GM18508 (cell line): ENCODE measurements around the gene CEP43.

ENCODE experiments used
- ATAC-seq: cut with Tn5 transposase; IDR thresholded peaks from one replicate; pipeline ENCODE4 v1.9.1; 2021; ENCODE audit warnings: moderate number of reproducible peaks; ENCODE audit not compliant: insufficient read depth, unreplicated experiment

CEP43 gene

DNA sequence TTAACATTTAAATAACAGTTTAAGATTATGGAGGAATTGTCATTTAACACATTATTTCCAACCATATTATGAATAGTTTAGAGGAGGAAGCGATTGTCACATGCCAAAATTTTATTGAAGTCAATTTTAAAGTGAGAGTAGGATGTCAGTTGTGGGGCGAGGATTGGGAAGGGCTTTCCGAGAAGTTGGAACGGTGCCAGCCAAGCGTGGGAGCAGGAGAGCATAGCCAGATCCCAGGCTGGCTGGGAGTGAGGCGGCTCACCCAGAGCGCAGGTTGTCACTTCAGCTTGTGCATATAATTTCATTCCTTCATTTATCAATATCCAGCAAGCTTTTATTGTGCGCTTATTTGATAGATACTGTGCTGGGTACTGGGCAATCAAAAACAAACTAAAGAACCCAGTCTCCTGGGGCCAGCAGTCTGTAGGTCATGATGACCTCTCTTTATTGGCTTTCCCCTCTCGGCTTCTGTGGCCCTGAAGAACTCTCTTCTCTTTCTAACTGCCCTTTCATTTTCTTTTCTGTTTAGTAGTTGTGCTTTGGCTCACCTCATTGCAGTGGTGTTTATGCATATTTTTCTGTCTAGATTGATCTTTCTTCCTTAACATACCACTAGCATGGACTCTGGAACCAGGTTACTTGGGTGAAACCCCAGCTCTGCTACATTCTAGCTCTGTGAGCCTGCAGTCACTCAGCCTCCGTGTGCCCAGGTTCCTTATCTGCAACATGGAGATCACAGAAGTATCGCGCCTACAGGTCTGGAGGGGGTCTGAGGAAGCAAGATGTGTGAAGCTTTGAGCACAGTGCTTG lies 6.4 kb downstream of the CEP43 start:
- no peak for ATAC-seq

DNA sequence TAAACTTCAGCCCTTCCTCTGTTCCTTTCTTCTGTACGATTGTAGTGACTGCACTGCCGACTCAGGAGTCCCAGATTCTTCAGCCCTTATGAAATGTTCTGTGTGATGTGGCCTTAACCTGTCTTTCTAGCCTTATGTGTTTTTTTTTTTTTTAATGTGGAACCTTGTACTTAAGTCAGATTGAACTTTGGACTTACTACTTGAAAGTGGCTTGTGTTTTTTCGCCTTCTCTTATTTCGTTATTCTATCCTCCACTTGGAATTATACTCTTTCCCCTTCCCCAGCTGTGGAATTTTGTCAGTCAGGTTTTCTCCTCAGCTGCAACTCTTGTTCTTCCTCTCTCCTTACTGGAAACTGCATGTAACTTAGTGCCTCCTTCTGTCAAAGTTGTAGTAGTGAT lies 8.8 kb downstream of the CEP43 start:
- no peak for ATAC-seq

DNA sequence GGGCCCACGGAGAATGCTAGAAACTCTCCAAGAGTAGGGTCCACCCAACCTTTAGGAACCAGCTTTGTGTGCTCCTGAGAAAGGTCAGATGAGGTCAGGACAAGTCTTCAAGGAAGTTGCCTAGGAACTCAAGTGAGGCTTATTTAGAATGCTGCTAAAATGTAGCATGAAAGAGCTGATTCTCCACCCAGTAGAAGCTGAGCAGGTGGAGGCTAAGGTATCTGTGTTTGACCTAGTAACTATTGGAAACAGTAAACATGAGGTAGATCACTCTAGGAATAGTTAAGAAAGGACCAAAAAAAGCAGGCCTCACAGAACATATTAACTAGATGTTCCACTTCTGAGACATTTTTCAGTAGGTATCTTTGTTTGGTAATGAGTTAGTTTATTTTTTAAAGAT lies 13.9 kb downstream of the CEP43 start:
- ATAC-seq: no peak

DNA sequence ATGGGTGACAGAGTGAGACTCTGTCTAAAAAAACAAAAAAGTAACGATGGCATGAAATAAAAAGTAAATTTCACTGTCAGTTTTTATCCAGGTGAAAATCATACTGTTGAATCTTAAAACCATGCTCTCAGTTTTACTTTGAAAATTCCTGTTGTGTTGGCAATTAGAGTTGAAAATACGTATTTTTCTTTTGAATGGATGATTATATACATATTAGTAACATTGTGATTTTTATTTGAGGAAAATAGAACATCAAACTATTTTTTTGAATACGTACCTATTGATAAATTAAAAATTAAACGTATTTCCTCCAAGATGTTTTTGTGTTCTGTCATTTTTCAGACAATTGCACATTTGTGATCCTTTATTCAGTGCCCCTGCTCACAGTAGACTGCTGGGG lies 14.7 kb downstream of the CEP43 start:
- no peak for ATAC-seq

DNA sequence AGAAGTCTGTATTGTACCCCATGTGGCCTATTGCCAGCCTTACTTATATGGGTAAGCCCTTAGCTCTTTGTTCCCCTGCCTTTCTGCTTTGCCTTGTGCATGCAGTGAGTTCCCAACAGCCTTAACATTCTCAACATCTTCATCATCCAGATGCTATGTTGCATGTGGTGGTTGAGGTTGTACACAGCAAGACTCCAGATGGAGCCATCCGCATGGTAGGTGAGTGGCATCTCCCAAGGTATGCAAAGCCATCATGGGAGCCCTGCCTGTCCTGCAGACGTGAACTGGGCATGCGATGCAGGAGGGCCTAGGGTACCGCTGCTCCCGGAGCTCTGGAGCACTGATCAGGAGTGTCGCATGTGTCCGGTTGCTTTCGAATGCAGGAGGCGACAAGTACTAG lies 16.1 kb downstream of the CEP43 start:
- ATAC-seq: no peak

DNA sequence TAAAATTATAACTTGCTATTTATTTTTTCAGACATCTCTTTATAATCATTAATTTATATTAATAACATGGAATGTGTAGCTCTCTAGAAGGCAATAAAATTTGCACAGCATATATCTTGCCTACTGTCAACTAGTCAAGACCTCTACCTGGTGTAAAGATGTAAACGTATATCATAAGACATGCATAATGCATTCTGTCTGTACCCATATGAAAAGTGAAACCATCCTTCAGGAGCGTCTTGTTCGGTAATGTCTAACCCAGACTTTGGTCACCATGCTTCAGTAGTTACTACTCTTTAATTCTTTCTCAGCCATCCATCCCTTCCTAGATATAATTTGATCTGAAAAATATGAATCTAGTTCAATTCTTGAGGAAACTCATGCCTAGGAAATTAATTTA lies 21.0 kb downstream of the CEP43 start:
- ATAC-seq: peak; percentile 84

DNA sequence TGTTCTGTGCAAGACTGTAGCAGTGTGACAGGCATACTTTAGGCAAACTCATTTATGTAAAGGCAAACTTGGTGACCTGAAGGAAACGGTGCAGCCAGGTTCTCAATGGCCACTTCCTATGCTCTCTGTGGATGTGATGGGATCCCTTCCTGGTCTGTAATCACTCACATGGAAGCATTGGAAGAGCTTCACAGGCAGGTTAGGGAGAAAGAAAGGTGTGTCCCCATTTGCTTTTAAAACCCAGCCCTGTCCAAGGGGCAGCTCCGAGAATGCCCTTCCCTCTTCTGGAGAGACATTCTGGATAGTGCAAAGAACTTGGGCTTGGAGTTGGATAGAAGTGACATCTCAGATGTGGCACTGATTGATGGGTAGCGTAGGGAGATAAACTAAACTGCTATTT lies 28.1 kb downstream of the CEP43 start:
- ATAC-seq: no peak

DNA sequence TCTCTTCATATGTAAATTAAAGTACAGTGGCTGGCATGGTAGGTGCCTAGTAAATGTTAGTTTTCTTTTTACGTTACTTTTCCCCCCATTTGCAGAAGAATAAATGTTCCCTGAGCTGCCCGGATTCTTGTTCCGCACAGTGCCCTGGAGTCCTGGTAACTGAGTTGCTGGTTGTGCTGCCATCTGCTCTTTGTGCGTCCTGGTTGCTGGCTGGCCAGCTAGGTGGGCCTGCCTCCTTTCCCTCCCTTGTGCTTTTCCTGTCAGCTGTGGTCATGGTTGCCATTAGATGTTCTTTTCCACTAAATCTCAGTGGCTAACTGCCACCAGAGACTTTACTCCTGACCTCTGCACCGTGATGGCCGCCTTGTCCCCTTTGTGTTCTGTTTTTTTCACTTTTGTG lies 28.6 kb downstream of the CEP43 start:
- ATAC-seq: no peak

DNA sequence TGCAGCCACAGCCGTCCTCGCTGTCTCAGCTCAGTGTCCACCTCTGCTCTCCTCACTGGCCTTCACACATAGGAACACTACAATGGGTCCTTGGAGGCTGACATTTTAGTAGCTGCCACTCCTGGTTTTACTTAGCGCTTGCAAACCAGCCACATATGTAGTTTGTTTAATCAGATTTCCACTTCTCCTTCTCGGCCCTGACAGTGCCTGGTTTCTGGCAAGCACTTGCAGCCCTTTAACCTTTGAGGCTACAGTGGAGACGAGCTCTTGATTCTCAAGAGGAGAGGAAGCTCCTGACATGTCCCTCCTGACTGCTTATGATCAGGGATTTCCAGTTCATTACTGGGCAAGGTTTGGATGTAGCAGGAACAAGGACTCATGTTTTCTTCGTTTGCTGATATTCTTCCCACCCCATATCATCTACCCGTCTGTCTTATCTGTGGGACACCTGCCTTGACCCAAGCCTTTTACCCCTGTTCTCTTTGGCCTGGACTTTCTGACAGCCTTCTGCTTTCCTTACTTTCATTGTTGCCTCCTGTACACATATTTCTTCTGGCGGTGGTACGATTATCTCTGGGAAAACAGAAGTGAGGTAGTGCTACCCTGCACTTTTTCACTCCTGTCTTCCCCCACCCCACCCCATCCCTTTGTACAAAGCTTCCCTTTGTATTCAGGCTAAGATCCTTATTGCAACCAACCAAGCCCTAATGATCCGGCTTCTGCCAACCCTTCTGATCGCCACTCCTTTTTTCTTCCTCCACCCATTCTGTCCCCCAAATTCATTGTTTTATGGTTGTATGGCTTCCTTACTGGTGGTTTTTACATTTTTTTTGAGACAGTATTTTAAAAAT lies 31.2 kb downstream of the CEP43 start:
- ATAC-seq: no peak

DNA sequence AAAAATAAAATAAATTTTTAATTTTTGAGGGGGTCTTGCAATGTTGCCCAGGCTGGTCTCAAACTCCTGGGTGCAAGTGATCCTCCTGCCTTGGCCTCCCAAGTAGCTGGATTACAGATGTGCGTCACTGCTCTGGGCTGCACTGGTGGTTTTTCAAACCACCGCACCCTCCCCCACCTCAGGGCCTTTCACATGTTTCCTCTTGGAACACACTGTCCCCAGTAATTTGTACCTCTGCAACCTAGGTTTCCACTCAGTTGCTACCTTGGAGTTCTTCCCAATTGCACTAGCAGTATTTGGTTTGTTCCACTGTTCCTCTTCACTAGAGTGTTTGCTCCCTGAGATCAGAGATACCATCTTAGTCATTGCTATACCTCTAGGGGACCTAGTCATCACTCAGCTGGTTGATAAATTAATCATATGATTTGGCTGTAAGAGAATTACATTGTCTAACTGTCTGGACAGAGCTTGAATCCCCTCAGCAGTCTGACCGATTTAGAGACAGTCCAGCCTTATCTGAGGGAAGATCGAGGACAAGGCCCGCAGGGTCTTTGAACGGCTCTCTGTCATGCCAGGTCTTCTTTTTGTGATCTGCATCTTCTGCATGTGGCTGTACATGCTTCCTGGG lies 32.0 kb downstream of the CEP43 start:
- ATAC-seq: no peak

DNA sequence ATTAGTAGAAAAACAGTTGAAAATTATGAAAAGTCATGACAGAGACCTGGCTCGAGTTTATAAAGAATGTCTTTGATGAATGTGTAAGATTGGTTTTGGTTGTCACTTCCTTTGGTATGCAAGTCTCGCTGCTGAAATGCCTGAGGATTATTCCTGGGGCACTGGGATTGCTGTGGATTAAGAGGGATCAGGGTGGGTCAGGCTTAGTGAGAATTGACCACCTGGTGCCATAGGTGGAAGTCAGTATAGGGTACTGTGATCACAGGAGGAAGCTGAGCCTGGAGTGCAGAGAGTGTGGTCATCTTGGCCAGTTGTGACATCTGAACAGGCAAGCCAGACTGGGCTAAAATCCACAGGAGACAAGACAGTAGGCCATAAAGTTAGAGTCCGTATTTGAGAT lies 34.9 kb downstream of the CEP43 start:
- ATAC-seq: no peak

DNA sequence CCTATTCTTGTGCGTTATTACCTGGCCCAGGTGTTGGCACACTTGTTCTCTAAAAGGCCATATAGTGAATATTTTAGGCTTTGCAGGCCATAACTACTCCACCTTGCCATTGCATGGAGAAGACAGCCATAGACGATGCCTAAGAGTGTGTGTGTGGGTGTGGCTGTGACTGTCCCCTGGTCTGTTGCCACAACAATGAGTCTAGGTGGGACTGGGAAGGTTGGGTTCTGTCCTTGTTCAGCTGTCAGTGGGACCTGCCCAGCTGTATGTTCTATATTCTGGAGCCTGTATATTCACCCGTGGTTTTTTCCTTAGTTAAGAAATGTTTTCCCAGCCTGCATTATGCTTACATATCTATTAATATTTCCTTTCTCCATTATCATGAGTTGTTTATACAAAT lies 38.6 kb downstream of the CEP43 start:
- no peak for ATAC-seq

DNA sequence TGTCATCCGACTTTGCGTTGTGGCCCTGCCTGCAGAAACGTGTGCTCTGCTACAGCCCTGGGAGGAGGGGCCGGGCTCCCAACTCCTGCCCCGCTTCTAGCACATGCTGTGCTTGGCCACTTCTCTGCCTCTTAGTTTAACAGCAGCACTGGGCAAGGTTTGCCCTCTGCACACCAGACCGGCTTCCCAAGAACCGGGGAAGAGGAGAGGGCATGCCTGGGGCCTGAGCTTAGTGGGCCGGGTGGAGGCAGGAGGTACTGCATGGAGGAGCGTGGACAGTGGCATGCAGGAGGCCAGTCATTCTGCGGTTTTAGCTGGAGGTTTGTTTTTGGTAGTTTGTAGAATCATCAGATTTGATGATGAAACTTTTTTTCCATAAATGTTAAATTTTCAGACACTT lies 45.5 kb downstream of the CEP43 start:
- ATAC-seq: no peak

DNA sequence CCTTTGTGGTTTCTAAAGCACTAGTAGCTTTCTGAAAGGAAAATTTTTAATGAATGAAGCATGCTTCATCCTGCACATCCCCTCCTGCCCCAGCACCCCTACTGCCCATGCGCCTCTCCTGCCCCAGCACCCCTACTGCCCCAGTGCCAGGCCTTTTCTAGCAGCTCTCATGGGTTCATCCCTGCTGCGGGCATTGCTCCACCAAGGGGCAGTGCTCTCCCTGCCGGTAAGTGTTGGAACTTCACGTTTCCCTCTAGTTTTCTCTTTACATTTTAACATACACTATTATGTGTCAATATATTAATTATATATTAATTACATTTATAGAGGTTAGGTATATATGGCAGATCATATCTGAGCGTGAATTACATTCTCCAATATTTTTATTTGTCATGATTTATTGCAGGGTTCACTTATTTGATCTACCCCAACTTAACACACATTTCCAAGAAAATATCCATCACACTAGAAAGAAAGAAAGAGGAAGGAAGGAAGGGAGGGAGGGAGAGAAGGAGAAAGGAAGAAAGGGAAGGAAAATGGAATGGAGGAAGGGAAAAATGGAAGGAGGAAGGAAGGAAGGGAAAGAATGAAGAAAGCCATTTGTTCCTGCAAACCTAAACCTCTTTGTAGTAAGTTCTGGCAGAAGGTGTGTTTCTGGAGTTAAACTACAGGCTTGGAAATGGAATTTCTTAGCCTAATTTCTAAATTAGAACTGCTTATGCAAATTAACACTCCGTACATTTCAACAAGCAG lies 46.8 kb downstream of the CEP43 start:
- no peak for ATAC-seq

DNA sequence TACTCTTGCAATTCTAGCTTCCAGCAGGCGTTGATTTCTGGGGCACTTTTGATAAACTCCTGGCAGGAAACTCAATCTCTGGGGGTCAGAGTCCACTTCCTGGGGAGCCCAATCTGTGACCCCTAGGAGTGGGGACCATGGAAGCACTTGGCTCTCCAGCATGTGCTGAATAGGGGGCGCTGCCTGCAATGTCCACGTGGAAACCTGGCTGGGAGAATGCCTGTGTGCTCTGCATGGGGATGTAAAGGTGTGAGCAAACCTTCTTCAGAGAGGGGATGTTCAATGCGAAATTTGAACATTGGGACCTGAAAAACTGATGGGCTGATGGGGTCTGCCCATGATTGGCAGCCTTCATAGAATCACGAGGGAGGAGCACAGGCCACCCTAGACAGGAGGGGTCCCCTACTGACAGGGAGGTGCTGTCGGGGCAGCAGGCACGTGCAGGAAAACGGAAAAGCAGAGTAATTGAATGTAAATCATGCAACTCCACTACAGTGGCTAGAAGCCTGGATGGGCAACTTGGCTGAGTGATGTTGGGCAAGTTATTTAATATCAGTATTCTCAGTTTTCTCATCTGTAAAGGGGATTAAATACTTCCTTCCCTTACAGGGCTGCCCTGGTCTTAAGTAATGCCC lies 47.8 kb downstream of the CEP43 start:
- ATAC-seq: no peak

DNA sequence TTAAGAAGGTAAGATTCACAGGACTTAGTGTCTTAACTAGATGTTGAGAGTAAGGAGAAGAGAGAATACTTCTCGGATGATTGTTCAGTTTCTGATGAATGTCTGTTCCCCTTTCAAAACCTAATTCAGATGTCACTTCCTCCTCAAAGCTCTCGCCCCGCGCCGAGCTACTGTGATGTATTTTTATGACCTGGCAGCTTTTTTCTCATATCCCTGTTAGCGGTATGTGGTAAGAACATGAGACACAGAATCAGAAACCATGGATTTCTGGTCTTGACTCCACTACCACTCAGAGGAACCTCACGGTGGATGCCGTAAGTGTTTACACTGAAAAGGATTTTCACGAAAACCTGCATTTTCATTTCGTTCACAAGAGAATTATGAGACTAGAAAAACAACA lies 48.4 kb downstream of the CEP43 start:
- peak; percentile 85 for ATAC-seq
